KMS-11 (cell line): Measurements from ENCODE around the gene WNT4.

Experiments used
- H2AFZ ChIP-seq: fragments of 200-600 bp; sonication (generic); 2 replicates; pipeline ENCODE4 v1.6.1; 2016; ENCODE audit warnings: antibody characterized with exemption, mixed run types, low read depth
- H3K27ac ChIP-seq: fragments of 200-600 bp; sonication (generic); 2 replicates; pipeline ENCODE4 v1.6.1; 2016; ENCODE audit warnings: mild to moderate bottlenecking, mixed run types
- H3K27me3 ChIP-seq: fragments of 200-600 bp; sonication (generic); 2 replicates; pipeline ENCODE4 v1.6.1; 2017; ENCODE audit warnings: mild to moderate bottlenecking, low read depth, mixed run types, moderate library complexity; ENCODE audit not compliant: insufficient read depth
- H3K36me3 ChIP-seq: fragments of 200-600 bp; sonication (generic); 2 replicates; pipeline ENCODE4 v1.6.1; 2017; ENCODE audit warnings: mild to moderate bottlenecking, mixed run types; ENCODE audit not compliant: insufficient read depth
- H3K4me1 ChIP-seq: fragments of 200-600 bp; sonication (generic); 2 replicates; pipeline ENCODE4 v1.6.1; 2016; ENCODE audit warnings: mild to moderate bottlenecking, low read depth, mixed run types; ENCODE audit not compliant: poor library complexity, severe bottlenecking
- H3K4me2 ChIP-seq: fragments of 200-600 bp; sonication (generic); 2 replicates; pipeline ENCODE4 v1.7.0; 2016; ENCODE audit warnings: mild to moderate bottlenecking, mixed run types
- H3K4me3 ChIP-seq: fragments of 200-600 bp; sonication (generic); IDR thresholded peaks from 2 replicates; pipeline ENCODE4 v1.6.1; 2017; ENCODE audit warnings: low read depth, low read length, mixed read lengths; ENCODE audit not compliant: insufficient read depth
- H3K79me2 ChIP-seq: fragments of 200-600 bp; sonication (generic); 2 replicates; pipeline ENCODE4 v1.6.1; 2016; ENCODE audit warnings: low read depth, mixed run types; ENCODE audit not compliant: insufficient read depth
- H3K9ac ChIP-seq: fragments of 200-600 bp; sonication (generic); 2 replicates; pipeline ENCODE4 v1.6.1; 2016; ENCODE audit warnings: mild to moderate bottlenecking, mixed run types
- H4K20me1 ChIP-seq: fragments of 200-600 bp; sonication (generic); 2 replicates; pipeline ENCODE4 v1.6.1; 2016; ENCODE audit warnings: mild to moderate bottlenecking, mixed run types; ENCODE audit not compliant: insufficient read depth
- TF ChIP-seq, protein P1 (sequence below): fragments of 200-600 bp; sonication (generic); conservative IDR thresholded peaks from 2 replicates; pipeline ENCODE4 v1.6.1; 2017; ENCODE audit warnings: low read depth, mild to moderate bottlenecking, antibody characterized with exemption, low read length, moderate library complexity, mixed read lengths

WNT4 gene

DNA sequence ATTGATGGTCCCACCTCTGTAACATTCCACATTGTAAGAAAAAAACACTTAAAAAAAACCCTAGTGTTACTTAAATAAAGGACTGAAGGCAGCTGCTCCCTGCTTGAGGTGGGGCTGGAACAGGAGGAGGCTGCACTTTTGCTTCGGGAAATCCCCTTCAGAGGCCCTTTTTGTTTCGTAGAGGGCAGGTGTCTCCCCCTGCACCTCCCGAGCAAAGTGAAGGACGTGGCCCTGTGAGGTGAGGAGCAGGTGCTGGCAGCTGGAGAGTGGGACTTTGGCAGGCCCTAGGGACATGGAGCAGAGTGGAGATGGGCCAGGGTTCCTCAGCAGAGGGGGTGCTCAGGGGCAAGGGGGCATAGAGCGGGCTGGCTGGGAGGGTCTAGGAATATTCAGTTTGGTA is 33.4 kb upstream of the WNT4 start:
- TF ChIP-seq, protein P1, sequence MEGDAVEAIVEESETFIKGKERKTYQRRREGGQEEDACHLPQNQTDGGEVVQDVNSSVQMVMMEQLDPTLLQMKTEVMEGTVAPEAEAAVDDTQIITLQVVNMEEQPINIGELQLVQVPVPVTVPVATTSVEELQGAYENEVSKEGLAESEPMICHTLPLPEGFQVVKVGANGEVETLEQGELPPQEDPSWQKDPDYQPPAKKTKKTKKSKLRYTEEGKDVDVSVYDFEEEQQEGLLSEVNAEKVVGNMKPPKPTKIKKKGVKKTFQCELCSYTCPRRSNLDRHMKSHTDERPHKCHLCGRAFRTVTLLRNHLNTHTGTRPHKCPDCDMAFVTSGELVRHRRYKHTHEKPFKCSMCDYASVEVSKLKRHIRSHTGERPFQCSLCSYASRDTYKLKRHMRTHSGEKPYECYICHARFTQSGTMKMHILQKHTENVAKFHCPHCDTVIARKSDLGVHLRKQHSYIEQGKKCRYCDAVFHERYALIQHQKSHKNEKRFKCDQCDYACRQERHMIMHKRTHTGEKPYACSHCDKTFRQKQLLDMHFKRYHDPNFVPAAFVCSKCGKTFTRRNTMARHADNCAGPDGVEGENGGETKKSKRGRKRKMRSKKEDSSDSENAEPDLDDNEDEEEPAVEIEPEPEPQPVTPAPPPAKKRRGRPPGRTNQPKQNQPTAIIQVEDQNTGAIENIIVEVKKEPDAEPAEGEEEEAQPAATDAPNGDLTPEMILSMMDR: no peak
- Histone ChIP-seq H3K27ac (no peak overlapping the region), H3K9ac (no peak overlapping the region), H3K4me1 (peaks cover 3% of the 10 kb centered on the region), H3K4me3 (no peak overlapping the region), H3K79me2 (no peaks in the 10 kb centered on the region), H2AFZ (no peak overlapping the region), H3K27me3 (peaks cover 76% of the 10 kb centered on the region), H4K20me1 (no peaks in the 10 kb centered on the region), H3K4me2 (no peak overlapping the region), H3K36me3 (no peaks in the 10 kb centered on the region)

DNA sequence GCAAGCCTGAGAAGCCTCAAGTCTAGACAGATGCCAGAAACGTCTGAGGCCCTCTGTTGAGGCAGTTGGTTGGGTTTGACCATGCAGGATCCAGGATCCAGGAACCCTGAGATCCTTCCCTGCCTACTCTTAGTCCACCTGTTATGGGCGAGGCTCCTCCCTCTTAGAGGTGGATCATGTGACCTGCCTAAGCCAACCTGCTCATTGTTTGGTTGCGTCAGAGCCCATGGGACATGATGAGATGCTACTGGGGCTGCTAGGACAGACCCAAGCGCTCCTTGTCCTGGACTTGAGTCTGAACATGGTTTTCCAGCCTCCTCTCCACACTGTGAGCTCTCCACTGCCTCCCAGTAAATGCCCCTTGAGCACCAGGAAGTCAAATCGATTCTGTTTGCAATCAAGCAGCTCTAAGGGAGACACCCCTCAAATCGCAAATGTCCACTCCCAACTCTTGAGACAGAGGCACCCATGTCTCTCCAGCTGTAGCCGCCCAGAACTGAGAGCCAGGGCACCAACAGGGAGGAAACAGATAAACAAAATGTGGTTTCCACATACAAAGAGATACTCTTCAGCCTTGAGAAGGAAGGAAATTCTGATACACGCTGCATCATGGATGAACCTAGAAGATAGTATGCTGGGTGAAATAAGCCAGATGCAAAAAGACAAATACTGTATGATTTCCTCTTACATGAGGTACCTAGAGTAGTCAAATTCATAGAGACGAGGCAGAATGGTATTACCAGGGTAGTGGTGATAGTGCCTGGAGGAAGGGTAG is 31.7 kb upstream of the WNT4 start:
- Histone ChIP-seq H3K27ac (no peak overlapping the region), H3K4me3 (no peak overlapping the region), H3K27me3 (peaks cover 86% of the 10 kb centered on the region), H2AFZ (no peak overlapping the region), H3K4me2 (no peak overlapping the region), H3K9ac (no peak overlapping the region), H4K20me1 (no peaks in the 10 kb centered on the region), H3K79me2 (no peaks in the 10 kb centered on the region), H3K36me3 (no peaks in the 10 kb centered on the region), H3K4me1 (peaks cover 3% of the 10 kb centered on the region)
- TF ChIP-seq, protein P1: no peak

DNA sequence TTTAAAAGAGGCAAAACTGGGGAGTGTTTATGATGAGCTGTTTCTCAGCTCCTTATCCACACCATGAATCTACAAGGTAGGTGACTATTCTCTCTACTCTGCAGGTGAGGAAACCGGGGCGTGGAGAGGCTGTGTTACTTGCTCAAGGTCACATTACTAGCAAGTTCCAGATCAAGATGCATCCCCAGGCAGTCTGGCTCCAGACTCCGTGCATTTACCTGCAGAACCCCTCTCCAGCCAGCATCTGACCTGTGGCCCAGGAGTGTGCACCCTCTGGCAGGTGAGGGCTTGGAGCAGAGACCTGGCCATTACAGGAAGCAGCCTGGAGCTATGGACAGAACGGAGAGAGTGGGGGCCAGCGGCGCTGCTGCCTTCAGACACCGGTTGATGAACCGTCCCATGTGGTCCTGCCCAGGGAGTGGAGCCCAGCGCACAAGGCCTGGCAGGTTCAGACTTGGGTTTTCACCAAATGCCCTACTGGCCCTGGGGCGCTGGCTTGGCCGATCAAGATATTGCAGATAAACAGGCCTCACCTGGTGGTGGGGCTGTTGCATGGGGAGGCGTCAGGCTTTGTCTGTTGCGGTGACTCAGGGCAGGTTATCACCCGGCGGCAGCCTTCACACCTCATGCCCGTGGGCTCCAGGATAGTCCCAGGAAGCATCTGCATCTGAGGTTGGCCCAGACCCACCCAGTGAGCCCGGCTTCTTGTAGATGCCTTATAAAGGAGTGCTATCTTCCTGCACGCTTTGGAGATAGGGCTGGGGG is 29.2 kb upstream of the WNT4 start:
- Histone ChIP-seq H3K4me3 (no peak overlapping the region), H3K9ac (no peak overlapping the region)

DNA sequence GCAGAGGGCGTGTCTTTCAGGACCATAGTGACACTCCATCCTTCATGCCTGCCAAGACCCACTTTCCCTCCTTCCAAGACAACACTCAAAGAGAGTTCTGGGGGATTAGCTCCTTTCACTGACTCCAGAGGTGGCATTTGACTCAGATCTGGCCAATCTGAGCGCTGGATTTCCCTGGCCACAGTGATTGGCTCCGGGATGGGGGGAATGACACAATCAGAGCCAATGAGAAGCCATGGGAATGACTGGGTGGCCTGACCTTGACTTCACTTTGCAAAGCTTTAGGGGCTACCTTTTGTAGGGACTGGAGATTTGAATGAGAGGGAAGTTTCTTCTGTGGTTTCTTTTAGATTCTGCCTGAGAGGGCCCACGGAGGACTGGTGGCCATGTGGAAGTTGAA is 26.9 kb upstream of the WNT4 start:
- Histone ChIP-seq H2AFZ (no peak overlapping the region), H3K27me3 (peaks cover 85% of the 10 kb centered on the region), H3K4me1 (no peaks in the 10 kb centered on the region), H3K36me3 (no peaks in the 10 kb centered on the region), H3K9ac (no peak overlapping the region), H3K4me3 (no peak overlapping the region), H3K4me2 (no peak overlapping the region), H3K79me2 (no peaks in the 10 kb centered on the region), H4K20me1 (no peaks in the 10 kb centered on the region), H3K27ac (no peak overlapping the region)
- TF ChIP-seq, protein P1: no peak

More for the DNA sequence above, 29.2 kb upstream of the WNT4 start:
- TF ChIP-seq, protein P1: no peak
- Histone ChIP-seq H3K27ac (no peak overlapping the region), H4K20me1 (no peaks in the 10 kb centered on the region), H3K79me2 (no peaks in the 10 kb centered on the region), H3K27me3 (peaks cover 92% of the 10 kb centered on the region), H3K36me3 (no peaks in the 10 kb centered on the region), H3K4me2 (no peak overlapping the region), H3K4me1 (peaks cover 3% of the 10 kb centered on the region), H2AFZ (no peak overlapping the region)
